Measurements from ENCODE around the gene MTR. TPM values are rescaled to one million over a fixed set of nuclear protein-coding genes. Genes with fewer than 3 reads are reported as not detected.
A peak's percentile ranks its signal among the peaks of the same experiment; 100 is the strongest.

The MTR gene
- total and polyA plus RNA-seq, 4 donors = 4.4 to 49.3 (median 21.6) TPM

DNA sequence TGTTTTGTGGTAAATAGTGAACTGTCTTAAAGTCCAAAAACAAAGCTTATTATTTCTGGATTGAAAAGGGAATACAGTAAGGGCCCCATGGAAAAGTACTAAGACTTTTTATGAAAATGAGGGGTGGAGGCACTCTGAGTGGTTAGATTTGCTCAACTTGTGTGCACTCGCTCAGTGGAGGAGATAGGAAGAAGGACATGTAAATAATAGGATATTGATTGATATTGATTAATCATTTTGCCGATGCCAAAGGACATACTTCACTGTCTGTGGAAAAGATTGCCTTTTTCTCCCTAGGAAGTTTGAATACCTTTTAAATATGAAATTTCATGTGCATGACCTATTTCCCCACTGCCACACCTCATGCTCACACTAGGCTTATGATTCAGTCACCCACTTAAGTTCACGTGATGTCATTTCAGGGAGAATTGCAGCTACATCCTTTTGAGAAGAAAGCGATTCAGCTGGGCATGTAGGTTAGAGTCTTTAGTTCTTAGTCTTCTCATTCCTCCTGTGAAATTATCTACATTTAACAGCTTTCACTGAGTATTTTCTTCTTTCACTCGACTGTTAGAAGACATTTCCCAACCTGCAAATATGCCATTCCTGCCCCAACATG is 5.0 kb downstream of the MTR start:
- H3K9ac ChIP-seq (ENCODE audit: insufficient read depth in 1 of 2, low read length in 2 of 2) = no peak overlapping the region
- 85 to 91% methylated on average over 5 of the region's 5 CpGs for WGBS, 2 donors

DNA sequence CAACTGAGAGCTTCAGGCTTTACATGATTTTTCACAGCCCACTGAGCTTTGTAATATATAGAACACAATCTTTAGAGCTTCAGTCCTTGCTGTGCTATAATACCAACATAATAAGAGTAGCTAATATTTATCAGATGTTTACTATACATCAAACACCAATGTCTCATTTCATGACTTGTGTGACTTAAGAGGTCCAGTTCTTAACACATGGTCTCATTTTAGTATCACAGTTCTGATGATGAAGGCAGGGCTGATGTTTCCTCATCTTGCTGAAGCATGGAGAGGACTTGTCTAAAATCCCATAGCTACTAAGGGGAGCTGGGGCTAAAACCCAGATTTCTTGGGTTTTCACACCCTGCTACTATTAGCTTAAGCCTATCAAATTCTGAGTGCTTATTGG is 5.5 kb downstream of the MTR start:
- H3K4me1 ChIP-seq (ENCODE audit: control insufficient read depth in 5 of 5, insufficient read depth in 5 of 5, low read length in 5 of 5) = peaks cover 0 to 48% (median 2%) of the 10 kb centered on the region in 5 donors
- peak overlapping the region in 1 of 2 donors; percentile 45 for H3K27ac ChIP-seq (ENCODE audit: low read depth in 1 of 2, low read length in 1 of 2)
- peaks cover 0 to 6% (median under 1%) of the 10 kb centered on the region in 4 donors for H3K36me3 ChIP-seq (ENCODE audit: control insufficient read depth in 4 of 4, insufficient read depth in 4 of 4, low read length in 4 of 4)
- DNase-seq (no peak), ATAC-seq (ENCODE audit: insufficient read depth, low FRiP score) (no peak)
- H3K27me3 ChIP-seq (ENCODE audit: control insufficient read depth in 3 of 3, insufficient read depth in 3 of 3, low read length in 2 of 3) = no peaks in the 10 kb centered on the region
- no peaks in the 10 kb centered on the region for H3K9me3 ChIP-seq (ENCODE audit: control insufficient read depth in 4 of 4, insufficient read depth in 3 of 4, low read length in 3 of 4)
- H3K9ac ChIP-seq (ENCODE audit: insufficient read depth in 1 of 2, low read length in 2 of 2) = no peak overlapping the region
- no peak overlapping the region for H3K4me3 ChIP-seq
- TF ChIP-seq, protein P1, sequence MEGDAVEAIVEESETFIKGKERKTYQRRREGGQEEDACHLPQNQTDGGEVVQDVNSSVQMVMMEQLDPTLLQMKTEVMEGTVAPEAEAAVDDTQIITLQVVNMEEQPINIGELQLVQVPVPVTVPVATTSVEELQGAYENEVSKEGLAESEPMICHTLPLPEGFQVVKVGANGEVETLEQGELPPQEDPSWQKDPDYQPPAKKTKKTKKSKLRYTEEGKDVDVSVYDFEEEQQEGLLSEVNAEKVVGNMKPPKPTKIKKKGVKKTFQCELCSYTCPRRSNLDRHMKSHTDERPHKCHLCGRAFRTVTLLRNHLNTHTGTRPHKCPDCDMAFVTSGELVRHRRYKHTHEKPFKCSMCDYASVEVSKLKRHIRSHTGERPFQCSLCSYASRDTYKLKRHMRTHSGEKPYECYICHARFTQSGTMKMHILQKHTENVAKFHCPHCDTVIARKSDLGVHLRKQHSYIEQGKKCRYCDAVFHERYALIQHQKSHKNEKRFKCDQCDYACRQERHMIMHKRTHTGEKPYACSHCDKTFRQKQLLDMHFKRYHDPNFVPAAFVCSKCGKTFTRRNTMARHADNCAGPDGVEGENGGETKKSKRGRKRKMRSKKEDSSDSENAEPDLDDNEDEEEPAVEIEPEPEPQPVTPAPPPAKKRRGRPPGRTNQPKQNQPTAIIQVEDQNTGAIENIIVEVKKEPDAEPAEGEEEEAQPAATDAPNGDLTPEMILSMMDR (IDR thresholded peaks at IDR 0.05; ENCODE audit: control extremely low read depth, extremely low read depth) = no peak

More for the DNA sequence above, 5.0 kb downstream of the MTR start:
- Histone ChIP-seq H3K36me3 (ENCODE audit: control insufficient read depth in 4 of 4, insufficient read depth in 4 of 4, low read length in 4 of 4) (peaks cover 0 to 5% (median under 1%) of the 10 kb centered on the region in 4 donors), H3K27ac (ENCODE audit: low read depth in 1 of 2, low read length in 1 of 2) (peak overlapping the region in 1 of 2 donors; percentile 45), H3K27me3 (ENCODE audit: control insufficient read depth in 3 of 3, insufficient read depth in 3 of 3, low read length in 2 of 3) (no peaks in the 10 kb centered on the region), H3K4me1 (ENCODE audit: control insufficient read depth in 5 of 5, insufficient read depth in 5 of 5, low read length in 5 of 5) (peaks cover 0 to 48% (median 2%) of the 10 kb centered on the region in 5 donors), H3K9me3 (ENCODE audit: control insufficient read depth in 4 of 4, insufficient read depth in 3 of 4, low read length in 3 of 4) (no peaks in the 10 kb centered on the region), H3K4me3 (no peak overlapping the region)
- TF ChIP-seq, protein P1 (IDR thresholded peaks at IDR 0.05; ENCODE audit: control extremely low read depth, extremely low read depth) = no peak
- DNase-seq (no peak), ATAC-seq (ENCODE audit: insufficient read depth, low FRiP score) (no peak)

DNA sequence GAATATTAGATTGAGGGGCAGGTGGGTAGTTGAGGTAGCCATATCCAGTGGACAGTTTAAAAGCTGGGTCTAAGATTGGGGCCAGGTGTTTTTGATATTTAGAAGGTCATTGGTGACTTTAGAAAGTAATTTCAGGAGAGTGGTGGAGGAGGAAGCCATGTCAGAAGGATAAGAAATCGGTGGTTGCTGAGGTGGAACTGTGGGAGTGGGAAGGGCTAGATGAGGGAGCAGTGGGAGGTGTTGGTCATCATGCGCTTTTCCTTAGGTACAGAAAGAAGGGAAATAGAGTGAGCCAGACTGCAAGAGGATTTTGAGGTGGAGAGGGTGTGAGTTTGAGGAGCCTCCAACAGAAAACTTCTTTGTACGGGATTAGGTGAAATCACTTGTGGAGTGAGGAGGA is 7.2 kb downstream of the MTR start:
- peaks cover 0 to 44% (median 1%) of the 10 kb centered on the region in 5 donors for H3K4me1 ChIP-seq (ENCODE audit: control insufficient read depth in 5 of 5, insufficient read depth in 5 of 5, low read length in 5 of 5)
- H3K9me3 ChIP-seq (ENCODE audit: control insufficient read depth in 4 of 4, insufficient read depth in 3 of 4, low read length in 3 of 4) = no peaks in the 10 kb centered on the region
- DNase-seq (no peak), ATAC-seq (ENCODE audit: insufficient read depth, low FRiP score) (no peak)
- H3K9ac ChIP-seq (ENCODE audit: insufficient read depth in 1 of 2, low read length in 2 of 2) = no peak overlapping the region
- H3K36me3 ChIP-seq (ENCODE audit: control insufficient read depth in 4 of 4, insufficient read depth in 4 of 4, low read length in 4 of 4) = peaks cover 0 to 6% (median 4%) of the 10 kb centered on the region in 4 donors
- WGBS, 2 donors = 92 to 97% methylated on average over 3 of the region's 3 CpGs
- TF ChIP-seq, protein P1 (IDR thresholded peaks at IDR 0.05; ENCODE audit: control extremely low read depth, extremely low read depth) = no peak
- H3K27ac ChIP-seq (ENCODE audit: low read depth in 1 of 2, low read length in 1 of 2) = no peak overlapping the region
- no peak overlapping the region for H3K4me3 ChIP-seq
- no peaks in the 10 kb centered on the region for H3K27me3 ChIP-seq (ENCODE audit: control insufficient read depth in 3 of 3, insufficient read depth in 3 of 3, low read length in 2 of 3)

DNA sequence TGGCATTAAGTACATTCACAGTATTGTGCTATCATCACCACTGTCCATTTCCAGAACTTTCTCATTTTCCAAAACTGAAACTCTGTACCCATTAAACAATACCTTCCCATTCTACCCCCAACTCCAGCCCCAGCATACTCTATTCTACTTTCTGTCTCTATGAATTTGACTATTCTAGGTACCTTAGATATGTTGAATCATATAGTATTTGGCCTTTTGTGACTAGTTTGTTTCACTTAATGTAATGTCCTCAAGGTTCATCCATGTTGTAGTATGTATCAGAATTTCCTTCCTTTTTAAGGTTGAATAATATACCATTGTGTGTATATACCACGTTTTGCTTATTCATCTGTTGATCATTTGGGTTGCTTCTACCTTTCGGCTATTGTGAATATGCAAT is 11.5 kb downstream of the MTR start:
- no peak for ATAC-seq (ENCODE audit: insufficient read depth, low FRiP score)

More for the DNA sequence above, 11.5 kb downstream of the MTR start:
- Histone ChIP-seq H3K9ac (ENCODE audit: insufficient read depth in 1 of 2, low read length in 2 of 2) (no peak overlapping the region), H3K27ac (ENCODE audit: low read depth in 1 of 2, low read length in 1 of 2) (no peak overlapping the region), H3K4me1 (ENCODE audit: control insufficient read depth in 5 of 5, insufficient read depth in 5 of 5, low read length in 5 of 5) (peaks cover 2 to 36% (median 12%) of the 10 kb centered on the region in 5 donors), H3K36me3 (ENCODE audit: control insufficient read depth in 4 of 4, insufficient read depth in 4 of 4, low read length in 4 of 4) (peaks cover 7 to 17% (median 12%) of the 10 kb centered on the region in 4 donors), H3K9me3 (ENCODE audit: control insufficient read depth in 4 of 4, insufficient read depth in 3 of 4, low read length in 3 of 4) (no peaks in the 10 kb centered on the region), H3K4me3 (no peak overlapping the region), H3K27me3 (ENCODE audit: control insufficient read depth in 3 of 3, insufficient read depth in 3 of 3, low read length in 2 of 3) (no peaks in the 10 kb centered on the region)
- DNase-seq = no peak
- TF ChIP-seq, protein P1 (IDR thresholded peaks at IDR 0.05; ENCODE audit: control extremely low read depth, extremely low read depth) = no peak
- 89 to 94% methylated on average over 2 of the region's 2 CpGs for WGBS, 2 donors
